ENCODE results near the gene CA5A.

CA5A gene

DNA sequence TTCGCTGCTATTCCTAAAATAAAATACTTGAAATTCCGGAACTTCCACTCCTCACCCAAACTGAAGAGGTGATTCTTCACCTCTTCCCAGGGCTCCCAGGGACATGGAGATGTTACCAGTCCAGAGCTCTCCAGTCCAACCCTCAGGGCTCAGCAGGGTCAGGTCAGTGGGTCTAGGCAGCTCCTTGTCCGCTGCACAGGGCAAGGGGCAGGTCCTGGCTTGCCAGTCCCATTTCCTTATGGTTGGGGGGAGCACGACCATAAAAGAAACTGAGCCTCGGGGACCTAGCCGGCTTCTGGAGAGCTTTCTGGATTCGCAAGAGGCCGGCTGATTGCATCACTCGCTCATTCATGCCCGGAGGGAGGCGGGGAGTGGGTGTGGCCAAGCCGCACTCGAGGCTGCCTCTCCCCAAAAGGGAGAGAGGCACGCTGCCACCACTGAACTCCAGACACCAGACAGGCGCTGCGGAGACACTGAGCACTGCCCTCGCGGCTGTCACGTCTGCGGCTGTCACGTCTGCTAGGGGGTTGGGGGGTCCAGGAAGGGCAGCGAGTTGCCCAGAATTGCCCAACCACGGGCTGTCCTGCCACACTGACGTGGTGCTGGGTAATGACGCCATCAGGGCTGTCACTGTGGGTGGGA is 82.8 kb downstream of the CA5A start:
- no peaks in the 10 kb centered on the region for H3K27me3 Mint-ChIP-seq
- peaks cover 100% of the 10 kb centered on the region for H3K36me3 Mint-ChIP-seq (ENCODE audit: insufficient read depth)
- peak; percentile 91 to 94 (median 91) for DNase-seq

GRCh38 chr16:87851601-87852000 is 84.7 kb downstream of the CA5A start:
- H3K4me3 Mint-ChIP-seq = no peak overlapping the region
- no peak for ATAC-seq (replicated peaks)
- peaks cover 25 to 30% of the 10 kb centered on the region in 2 donors for H3K4me1 Mint-ChIP-seq (ENCODE audit: low read depth in 2 of 2)
- DNase-seq = no peak
- H3K27ac Mint-ChIP-seq = peak overlapping the region in 1 of 2 donors; percentile 98
- H3K27me3 Mint-ChIP-seq = no peaks in the 10 kb centered on the region
- H3K9me3 Mint-ChIP-seq = no peaks in the 10 kb centered on the region
- peaks cover 100% of the 10 kb centered on the region for H3K36me3 Mint-ChIP-seq (ENCODE audit: insufficient read depth)

More for the DNA sequence above, 82.8 kb downstream of the CA5A start:
- Mint-ChIP-seq H3K27ac (peak overlapping the region; percentile 96 to 98), H3K4me3 (peak overlapping the region; percentile 80 to 90), H3K9me3 (no peaks in the 10 kb centered on the region), H3K4me1 (ENCODE audit: low read depth in 2 of 2) (peaks cover 35 to 45% of the 10 kb centered on the region in 2 donors)
- ATAC-seq (replicated peaks) = peak; percentile 73

DNA sequence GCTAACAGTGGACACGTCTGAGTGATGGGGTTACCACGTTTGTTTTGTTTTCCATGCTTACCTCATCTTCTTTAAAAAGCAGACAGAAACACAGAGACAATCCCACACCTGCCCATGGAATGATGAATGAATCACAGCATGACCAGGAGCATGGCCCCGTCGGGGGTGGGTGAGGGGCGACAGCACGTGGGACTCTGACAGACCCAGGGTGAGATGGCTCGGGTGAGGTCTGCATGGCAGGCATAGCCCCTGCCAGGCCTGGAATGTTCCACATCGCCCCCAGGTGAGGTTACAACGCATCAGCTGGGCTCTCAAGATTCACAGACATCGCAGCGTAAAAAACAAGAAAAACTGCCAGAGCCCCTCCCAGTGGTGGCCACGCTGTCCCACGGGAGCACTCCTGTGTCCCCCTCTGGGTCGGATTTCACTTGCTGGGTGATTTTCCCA is 85.2 kb downstream of the CA5A start:
- H3K4me3 Mint-ChIP-seq = peak overlapping the region in 1 of 2 donors; percentile 25
- DNase-seq = no peak
- no peaks in the 10 kb centered on the region for H3K27me3 Mint-ChIP-seq
- no peak for ATAC-seq (replicated peaks)
- H3K27ac Mint-ChIP-seq = peak overlapping the region in 1 of 2 donors; percentile 98
- peaks cover 100% of the 10 kb centered on the region for H3K36me3 Mint-ChIP-seq (ENCODE audit: insufficient read depth)
- no peaks in the 10 kb centered on the region for H3K9me3 Mint-ChIP-seq
- peaks cover 26 to 30% of the 10 kb centered on the region in 2 donors for H3K4me1 Mint-ChIP-seq (ENCODE audit: low read depth in 2 of 2)

GRCh38 chr16:87850009-87851006 is 86.0 kb downstream of the CA5A start:
- Mint-ChIP-seq H3K4me1 (ENCODE audit: low read depth in 2 of 2) (peaks cover 19 to 22% of the 10 kb centered on the region in 2 donors), H3K9me3 (no peaks in the 10 kb centered on the region), H3K27me3 (no peaks in the 10 kb centered on the region), H3K4me3 (peak overlapping the region in 1 of 2 donors; percentile 25), H3K27ac (peak overlapping the region in 1 of 2 donors; percentile 98), H3K36me3 (ENCODE audit: insufficient read depth) (peaks cover 99% of the 10 kb centered on the region)
- ATAC-seq (replicated peaks) = peak; percentile 26
- peak; percentile 78 to 81 (median 78) for DNase-seq

GRCh38 chr16:87849419-87850008 is 86.8 kb downstream of the CA5A start:
- ATAC-seq (replicated peaks) (no peak), DNase-seq (no peak)
- H3K27me3 Mint-ChIP-seq = no peaks in the 10 kb centered on the region
- H3K9me3 Mint-ChIP-seq = no peaks in the 10 kb centered on the region
- H3K36me3 Mint-ChIP-seq (ENCODE audit: insufficient read depth) = peaks cover 99% of the 10 kb centered on the region
- peak overlapping the region in 1 of 2 donors; percentile 98 for H3K27ac Mint-ChIP-seq
- peak overlapping the region in 1 of 2 donors; percentile 42 for H3K4me3 Mint-ChIP-seq
- H3K4me1 Mint-ChIP-seq (ENCODE audit: low read depth in 2 of 2) = peaks cover 18 to 19% of the 10 kb centered on the region in 2 donors

DNA sequence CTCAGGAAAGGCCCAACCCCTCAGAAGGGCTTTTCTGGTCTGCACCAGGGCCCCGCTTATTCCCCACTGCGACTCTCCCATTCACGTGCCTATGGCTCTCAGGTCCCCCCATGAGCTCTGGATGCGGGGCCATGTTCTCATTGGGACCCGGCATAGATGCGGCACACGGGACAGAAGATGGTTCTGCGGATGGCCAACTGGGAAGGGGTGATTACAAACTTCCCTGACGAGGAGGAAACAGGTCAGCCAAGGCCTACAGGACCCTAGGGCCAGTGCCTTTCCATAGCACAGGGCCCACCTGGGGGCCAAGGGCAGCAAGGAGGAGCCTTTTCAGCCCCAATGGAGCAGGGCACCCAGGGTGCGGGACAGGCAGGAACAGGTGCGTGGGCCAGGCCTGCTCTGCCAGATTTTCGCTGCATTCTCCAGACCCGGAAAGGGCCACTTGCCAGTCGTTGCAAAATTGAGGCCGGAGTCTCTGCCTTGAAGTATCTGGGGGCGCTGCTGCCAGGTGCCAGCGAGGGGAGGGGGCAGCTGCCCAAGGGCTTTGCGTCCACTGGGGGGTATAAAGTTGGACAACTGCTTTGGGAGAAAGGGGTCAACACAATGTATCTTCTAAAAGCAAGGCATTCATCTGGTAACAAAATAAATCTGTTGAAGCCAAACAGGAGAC is 87.5 kb downstream of the CA5A start:
- no peaks in the 10 kb centered on the region for H3K9me3 Mint-ChIP-seq
- peaks cover 13 to 15% of the 10 kb centered on the region in 2 donors for H3K4me1 Mint-ChIP-seq (ENCODE audit: low read depth in 2 of 2)
- peak overlapping the region in 1 of 2 donors; percentile 98 for H3K27ac Mint-ChIP-seq
- peaks cover 99% of the 10 kb centered on the region for H3K36me3 Mint-ChIP-seq (ENCODE audit: insufficient read depth)
- DNase-seq (no peak), ATAC-seq (replicated peaks) (no peak)
- H3K4me3 Mint-ChIP-seq = peak overlapping the region in 1 of 2 donors; percentile 29
- no peaks in the 10 kb centered on the region for H3K27me3 Mint-ChIP-seq

DNA sequence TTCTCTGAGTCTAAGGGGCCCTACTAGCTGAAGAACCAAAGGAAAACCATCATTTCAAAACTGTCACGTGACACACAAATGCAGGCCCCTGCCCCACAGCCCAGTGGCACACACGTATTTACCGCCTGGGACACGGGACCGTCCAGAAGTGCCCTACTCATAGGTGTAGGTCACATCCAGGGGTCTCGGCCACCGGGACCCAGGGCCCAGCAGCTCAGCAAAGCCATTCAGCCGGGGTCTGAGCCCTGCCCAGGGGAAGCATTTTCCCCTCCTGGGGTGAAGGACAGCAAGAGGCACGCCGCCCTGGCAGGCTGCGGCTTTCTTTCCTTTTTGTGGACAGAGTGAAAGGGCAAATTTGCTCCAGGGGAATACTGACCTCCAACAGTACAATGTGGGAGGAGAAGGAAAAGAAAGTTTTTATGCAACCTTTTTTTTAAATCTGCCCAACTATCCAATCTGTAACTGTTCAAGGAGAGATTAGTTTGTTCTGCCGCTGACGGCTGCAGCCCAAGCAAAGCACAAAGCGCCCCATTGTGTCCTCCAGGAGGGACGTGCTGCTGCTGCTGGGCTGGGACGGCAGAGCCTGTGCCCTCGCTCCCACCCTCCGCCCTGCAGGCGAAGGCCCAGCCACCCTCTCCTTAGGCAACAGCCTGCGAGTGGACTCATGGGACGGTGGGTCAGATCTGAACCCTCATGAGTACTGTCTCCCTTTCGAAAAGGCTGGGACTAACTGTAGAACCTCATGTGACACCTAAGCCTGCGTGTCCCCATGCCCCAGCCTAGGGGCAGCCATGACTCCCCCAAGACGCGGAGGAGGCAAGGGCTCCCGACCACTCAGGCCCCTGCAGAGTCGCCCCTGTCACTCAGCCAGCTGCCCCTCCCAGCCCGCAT is 88.3 kb downstream of the CA5A start:
- Mint-ChIP-seq H3K4me3 (peak overlapping the region in 1 of 2 donors; percentile 38), H3K4me1 (ENCODE audit: low read depth in 2 of 2) (peaks cover 16% of the 10 kb centered on the region in 2 donors), H3K9me3 (no peaks in the 10 kb centered on the region), H3K36me3 (ENCODE audit: insufficient read depth) (peaks cover 99% of the 10 kb centered on the region), H3K27me3 (no peaks in the 10 kb centered on the region), H3K27ac (peak overlapping the region in 1 of 2 donors; percentile 98)
- no peak for ATAC-seq (replicated peaks)
- DNase-seq = no peak

DNA sequence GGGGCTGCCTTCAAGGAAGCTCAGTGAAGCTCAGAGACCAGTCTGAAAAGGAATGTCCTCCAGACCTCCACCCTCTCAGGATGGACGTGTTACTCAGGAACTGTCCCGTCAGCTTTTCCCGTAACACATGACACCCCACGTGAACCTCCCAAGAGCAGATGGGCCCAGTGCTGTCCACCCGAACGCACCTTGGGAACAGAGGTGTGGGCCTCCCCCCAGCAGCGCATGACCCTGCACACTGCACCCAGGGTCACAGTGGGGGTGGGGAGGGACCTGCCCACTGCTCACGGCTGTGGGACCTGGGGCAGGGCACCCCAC is 88.9 kb downstream of the CA5A start:
- H3K4me1 Mint-ChIP-seq (ENCODE audit: low read depth in 2 of 2) = peaks cover 12 to 14% of the 10 kb centered on the region in 2 donors
- peaks cover 99% of the 10 kb centered on the region for H3K36me3 Mint-ChIP-seq (ENCODE audit: insufficient read depth)
- ATAC-seq (replicated peaks) = no peak
- no peak for DNase-seq
- peak overlapping the region in 1 of 2 donors; percentile 38 for H3K4me3 Mint-ChIP-seq
- H3K27ac Mint-ChIP-seq = peak overlapping the region in 1 of 2 donors; percentile 98
- no peaks in the 10 kb centered on the region for H3K27me3 Mint-ChIP-seq
- H3K9me3 Mint-ChIP-seq = no peaks in the 10 kb centered on the region

DNA sequence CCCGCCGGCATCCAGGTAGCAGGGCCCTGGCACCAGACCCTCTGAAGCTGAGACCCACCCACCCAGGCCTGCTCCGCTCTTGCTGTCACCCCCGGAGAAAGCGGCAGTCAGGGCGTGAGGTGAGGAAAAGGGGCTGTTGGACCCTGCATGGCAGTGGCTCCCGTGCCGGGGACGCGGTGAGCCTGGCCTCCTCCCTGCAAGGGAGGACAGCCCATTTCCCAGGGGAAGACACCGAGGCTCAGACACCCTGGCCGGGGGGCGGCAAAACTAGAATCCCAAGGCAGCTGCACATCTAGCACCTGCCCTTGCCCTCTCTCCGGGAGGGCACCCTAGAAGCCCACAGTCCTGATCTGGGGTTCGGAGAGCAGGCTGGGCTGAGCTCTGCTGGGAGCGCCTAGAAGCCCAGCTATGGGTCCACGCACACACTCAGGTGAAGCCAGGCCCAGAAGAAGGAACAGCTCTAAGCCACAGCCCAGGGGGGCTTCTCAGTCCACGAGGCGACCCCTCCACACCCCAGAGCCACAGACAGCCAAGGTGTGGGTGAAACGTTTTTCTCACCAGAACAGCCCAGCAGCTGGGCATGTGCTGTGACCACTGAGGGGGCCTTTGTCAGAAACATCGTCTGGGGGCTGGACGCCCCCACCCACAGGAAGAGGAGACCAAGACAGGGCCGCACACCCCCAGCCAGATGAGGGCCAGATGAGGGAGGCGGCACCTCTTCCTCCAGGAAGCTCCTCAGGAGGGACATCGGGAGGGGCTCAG is 89.4 kb downstream of the CA5A start:
- Mint-ChIP-seq H3K9me3 (no peaks in the 10 kb centered on the region), H3K4me1 (ENCODE audit: low read depth in 2 of 2) (peaks cover 12 to 14% of the 10 kb centered on the region in 2 donors), H3K4me3 (peak overlapping the region in 1 of 2 donors; percentile 42), H3K27me3 (no peaks in the 10 kb centered on the region), H3K27ac (peak overlapping the region in 1 of 2 donors; percentile 98), H3K36me3 (ENCODE audit: insufficient read depth) (peaks cover 99% of the 10 kb centered on the region)
- ATAC-seq (replicated peaks) (no peak), DNase-seq (no peak)

DNA sequence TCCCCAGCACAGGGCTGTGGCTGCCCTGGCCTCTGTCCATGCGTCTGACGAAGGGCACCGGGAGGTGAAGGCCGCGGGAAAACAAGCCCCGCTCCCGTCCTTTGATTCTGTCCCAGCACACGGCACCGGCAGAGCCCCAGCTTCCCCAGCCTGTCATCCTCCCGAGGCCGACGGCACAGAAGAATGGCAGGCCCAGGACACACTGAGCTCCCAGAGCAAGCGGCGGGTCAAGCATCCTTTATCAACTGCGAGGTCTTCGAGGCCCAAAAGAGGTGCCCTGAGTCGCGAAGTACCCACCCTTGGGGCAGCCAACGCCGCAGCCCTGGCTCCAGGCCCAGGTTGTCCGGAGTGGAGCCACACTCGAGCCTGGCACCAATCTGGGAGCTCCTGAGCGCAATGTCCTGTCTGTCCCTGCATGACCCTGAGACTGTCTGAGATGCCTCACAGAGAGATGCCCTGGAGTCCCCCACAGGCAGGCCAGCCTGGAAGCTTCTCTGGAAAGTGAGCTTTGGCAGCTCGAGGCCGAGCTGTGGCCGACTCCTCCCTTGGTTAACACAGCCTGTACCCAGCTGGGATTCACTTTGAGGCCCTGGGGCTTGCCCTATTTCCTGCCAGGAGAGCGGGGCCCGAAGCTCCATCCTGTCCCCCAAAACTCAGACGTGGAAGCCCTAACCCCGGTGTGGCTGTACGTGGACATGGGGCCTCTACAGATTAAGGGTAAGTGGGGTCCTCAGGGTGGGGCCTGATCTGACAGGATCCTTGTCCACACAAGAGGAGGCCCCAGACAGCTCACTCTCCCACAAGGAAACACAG is 90.3 kb downstream of the CA5A start:
- H3K36me3 Mint-ChIP-seq (ENCODE audit: insufficient read depth) = peaks cover 99% of the 10 kb centered on the region

GRCh38 chr16:87845213-87845612 is 91.1 kb downstream of the CA5A start:
- H3K4me1 Mint-ChIP-seq (ENCODE audit: low read depth in 2 of 2) = peaks cover 11 to 12% of the 10 kb centered on the region in 2 donors
- ATAC-seq (replicated peaks) = peak; percentile 21
- no peaks in the 10 kb centered on the region for H3K27me3 Mint-ChIP-seq
- H3K27ac Mint-ChIP-seq = peak overlapping the region in 1 of 2 donors; percentile 98
- H3K4me3 Mint-ChIP-seq = no peak overlapping the region
- DNase-seq = no peak
- peaks cover 97% of the 10 kb centered on the region for H3K36me3 Mint-ChIP-seq (ENCODE audit: insufficient read depth)
- no peaks in the 10 kb centered on the region for H3K9me3 Mint-ChIP-seq

More for the DNA sequence above, 90.3 kb downstream of the CA5A start:
- no peaks in the 10 kb centered on the region for H3K27me3 Mint-ChIP-seq
- DNase-seq = no peak
- peak overlapping the region in 1 of 2 donors; percentile 98 for H3K27ac Mint-ChIP-seq
- no peaks in the 10 kb centered on the region for H3K9me3 Mint-ChIP-seq
- ATAC-seq (replicated peaks) = no peak
- peaks cover 12 to 14% of the 10 kb centered on the region in 2 donors for H3K4me1 Mint-ChIP-seq (ENCODE audit: low read depth in 2 of 2)
- peak overlapping the region in 1 of 2 donors; percentile 23 for H3K4me3 Mint-ChIP-seq

All from effector memory CD8-positive, alpha-beta T cell (primary cell).